ENCODE results near the gene LYAR. TPM values are rescaled to one million over a fixed set of nuclear protein-coding genes. Genes with fewer than 3 reads are reported as not detected.

LYAR gene
- polyA plus RNA-seq, 3 donors, result 12.9 to 22.6 (median 14.9) TPM

DNA sequence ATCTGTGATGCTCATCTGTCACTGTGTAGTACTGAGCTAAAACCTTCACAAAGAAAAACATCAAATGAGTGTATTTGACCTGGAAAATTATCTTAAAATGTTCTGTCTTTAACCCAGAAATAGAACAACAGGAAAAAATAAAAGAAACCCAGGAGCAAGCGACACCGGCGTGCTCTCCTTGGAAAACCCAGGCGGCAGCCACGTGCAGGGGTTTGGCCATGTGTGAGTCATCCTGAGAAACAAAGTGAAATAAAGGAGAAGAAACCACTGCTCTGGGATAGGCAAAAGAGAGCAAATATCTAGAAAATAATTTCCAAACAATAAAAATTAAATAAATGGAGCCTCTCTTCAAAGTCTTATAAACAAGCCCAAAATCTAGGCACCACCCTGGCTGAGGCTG is 22.0 kb downstream of the LYAR start:
- H3K27me3 Mint-ChIP-seq (ENCODE audit: low read depth in 3 of 3), result peaks cover 2 to 7% (median 3%) of the 10 kb centered on the region in 3 donors
- Histone ChIP-seq H2AFZ (ENCODE audit: insufficient read depth, low read depth, low read length, poor library complexity, severe bottlenecking) (no peak overlapping the region), H3K4me1 (ENCODE audit: control insufficient read depth in 1 of 2, insufficient read depth in 2 of 2, low read length in 2 of 2) (peaks cover 41 to 64% of the 10 kb centered on the region in 2 donors), H3K4me2 (replicated peaks; ENCODE audit: extremely low read depth, low read length, poor library complexity, severe bottlenecking) (peak overlapping the region; percentile 1), H3K36me3 (replicated peaks in 1 of 2; ENCODE audit: control insufficient read depth in 1 of 2, insufficient read depth in 2 of 2, low read length in 2 of 2) (peaks cover 6 to 20% of the 10 kb centered on the region in 2 donors), H3K27ac (ENCODE audit: low read depth in 1 of 2, low read length in 2 of 2) (peak overlapping the region; percentile 88 to 98), H3K79me2 (ENCODE audit: insufficient read depth, low read length) (no peaks in the 10 kb centered on the region), H3K9me3 (replicated peaks in 1 of 2; ENCODE audit: control insufficient read depth in 1 of 2, insufficient read depth in 1 of 2, low read length in 2 of 2) (peaks cover 0 to 2% of the 10 kb centered on the region in 2 donors), H3K9ac (ENCODE audit: insufficient read depth, low read length, poor library complexity, severe bottlenecking) (peak overlapping the region; percentile 66), H3K27me3 (ENCODE audit: control insufficient read depth in 2 of 2, insufficient read depth in 2 of 2, low read length in 2 of 2) (no peaks in the 10 kb centered on the region), H3K4me3 (replicated peaks in 1 of 3; ENCODE audit: low read depth in 2 of 3, low read length in 3 of 3) (no peak overlapping the region), H4K20me1 (ENCODE audit: insufficient read depth, low read length) (no peaks in the 10 kb centered on the region)
- intact Hi-C loops (cut with micrococcal nuclease), result no loop called here
- peak in 2 of 3 donors; percentile 51 to 76 for DNase-seq
- H3K36me3 Mint-ChIP-seq, result peaks cover 38 to 41% of the 10 kb centered on the region in 2 donors
- H3K4me1 Mint-ChIP-seq, result peaks cover 52% of the 10 kb centered on the region
- no peak overlapping the region for H3K4me3 Mint-ChIP-seq
- TF ChIP-seq, protein P1, sequence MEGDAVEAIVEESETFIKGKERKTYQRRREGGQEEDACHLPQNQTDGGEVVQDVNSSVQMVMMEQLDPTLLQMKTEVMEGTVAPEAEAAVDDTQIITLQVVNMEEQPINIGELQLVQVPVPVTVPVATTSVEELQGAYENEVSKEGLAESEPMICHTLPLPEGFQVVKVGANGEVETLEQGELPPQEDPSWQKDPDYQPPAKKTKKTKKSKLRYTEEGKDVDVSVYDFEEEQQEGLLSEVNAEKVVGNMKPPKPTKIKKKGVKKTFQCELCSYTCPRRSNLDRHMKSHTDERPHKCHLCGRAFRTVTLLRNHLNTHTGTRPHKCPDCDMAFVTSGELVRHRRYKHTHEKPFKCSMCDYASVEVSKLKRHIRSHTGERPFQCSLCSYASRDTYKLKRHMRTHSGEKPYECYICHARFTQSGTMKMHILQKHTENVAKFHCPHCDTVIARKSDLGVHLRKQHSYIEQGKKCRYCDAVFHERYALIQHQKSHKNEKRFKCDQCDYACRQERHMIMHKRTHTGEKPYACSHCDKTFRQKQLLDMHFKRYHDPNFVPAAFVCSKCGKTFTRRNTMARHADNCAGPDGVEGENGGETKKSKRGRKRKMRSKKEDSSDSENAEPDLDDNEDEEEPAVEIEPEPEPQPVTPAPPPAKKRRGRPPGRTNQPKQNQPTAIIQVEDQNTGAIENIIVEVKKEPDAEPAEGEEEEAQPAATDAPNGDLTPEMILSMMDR (IDR thresholded peaks at IDR 0.05), result no peak
- peak overlapping the region; percentile 86 to 99 (median 98) for H3K27ac Mint-ChIP-seq
- H3K9me3 Mint-ChIP-seq, result peaks cover 0 to 3% (median 0%) of the 10 kb centered on the region in 7 donors
- 46% methylated on average over 5 of the region's 5 CpGs for WGBS (ENCODE audit: insufficient coverage)

GRCh38 chr4:4260185-4260751 is 29.7 kb downstream of the LYAR start:
- peak overlapping the region in 2 of 7 donors; percentile 43 to 45 for H3K27ac Mint-ChIP-seq

More at GRCh38 chr4:4260185-4260751, 29.7 kb downstream of the LYAR start:
- no peak overlapping the region for H3K27ac ChIP-seq (ENCODE audit: low read depth in 1 of 2, low read length in 2 of 2)
- H2AFZ ChIP-seq (ENCODE audit: insufficient read depth, low read depth, low read length, poor library complexity, severe bottlenecking), result no peak overlapping the region
- TF ChIP-seq, protein P1 (IDR thresholded peaks at IDR 0.05), result peak; percentile 68
- Mint-ChIP-seq H3K27me3 (ENCODE audit: low read depth in 3 of 3) (peaks cover 4 to 13% (median 12%) of the 10 kb centered on the region in 3 donors), H3K9me3 (no peaks in the 10 kb centered on the region), H3K4me1 (peaks cover 3% of the 10 kb centered on the region), H3K4me3 (no peak overlapping the region), H3K36me3 (no peaks in the 10 kb centered on the region)
- H4K20me1 ChIP-seq (ENCODE audit: insufficient read depth, low read length), result no peaks in the 10 kb centered on the region
- no peaks in the 10 kb centered on the region for H3K9me3 ChIP-seq (replicated peaks in 1 of 2; ENCODE audit: control insufficient read depth in 1 of 2, insufficient read depth in 1 of 2, low read length in 2 of 2)
- H3K36me3 ChIP-seq (replicated peaks in 1 of 2; ENCODE audit: control insufficient read depth in 1 of 2, insufficient read depth in 2 of 2, low read length in 2 of 2), result no peaks in the 10 kb centered on the region
- no peaks in the 10 kb centered on the region for H3K27me3 ChIP-seq (ENCODE audit: control insufficient read depth in 2 of 2, insufficient read depth in 2 of 2, low read length in 2 of 2)
- H3K9ac ChIP-seq (ENCODE audit: insufficient read depth, low read length, poor library complexity, severe bottlenecking), result no peak overlapping the region
- intact Hi-C loops (cut with micrococcal nuclease), result loop anchor here in 1 of 2 donors (2.0 to 5.0 kb wide), 2 partner anchors 75 to 172 kb away; no protein-coding TSS in a partner anchor
- no CpG with 5 or more reads among the region's 6 CpGs for WGBS (ENCODE audit: insufficient coverage)
- no peaks in the 10 kb centered on the region for H3K4me1 ChIP-seq (ENCODE audit: control insufficient read depth in 1 of 2, insufficient read depth in 2 of 2, low read length in 2 of 2)
- H3K4me3 ChIP-seq (replicated peaks in 1 of 3; ENCODE audit: low read depth in 2 of 3, low read length in 3 of 3), result no peak overlapping the region
- H3K79me2 ChIP-seq (ENCODE audit: insufficient read depth, low read length), result no peaks in the 10 kb centered on the region
- DNase-seq, result peak; percentile 59 to 71 (median 64)
- H3K4me2 ChIP-seq (replicated peaks; ENCODE audit: extremely low read depth, low read length, poor library complexity, severe bottlenecking), result no peak overlapping the region

Measured in CD14-positive monocyte (primary cell).